Glutamatergic neuron (in vitro differentiated cells): Measurements from ENCODE around the gene SMC1B. TPM values are rescaled to one million over a fixed set of nuclear protein-coding genes. Genes with fewer than 3 reads are reported as not detected.
"Not testable (repeated sequence)": the region's sequence is repeated elsewhere in the genome, so short reads cannot be mapped to it uniquely, and the experiment has no call there.

Source experiments
- DNase-seq: peaks from one replicate; pipeline ENCODE4 v3.0.0; 2022
- H3K27ac Mint-ChIP-seq: one replicate; pipeline ENCODE4 v1.8.0; 2020; ENCODE audit warnings: mild to moderate bottlenecking, mixed read lengths, inconsistent platforms; ENCODE audit not compliant: unreplicated experiment
- H3K27me3 Mint-ChIP-seq: one replicate; pipeline ENCODE4 v1.8.0; 2020; ENCODE audit warnings: mild to moderate bottlenecking, moderate library complexity, mixed read lengths, inconsistent platforms; ENCODE audit not compliant: unreplicated experiment
- H3K36me3 Mint-ChIP-seq: one replicate; pipeline ENCODE4 v1.8.0; 2020; ENCODE audit warnings: mild to moderate bottlenecking, mixed read lengths, inconsistent platforms; ENCODE audit not compliant: unreplicated experiment
- H3K4me1 Mint-ChIP-seq: one replicate; pipeline ENCODE4 v1.8.0; 2020; ENCODE audit warnings: mild to moderate bottlenecking, low read depth, mixed read lengths, inconsistent platforms; ENCODE audit not compliant: unreplicated experiment
- H3K4me3 Mint-ChIP-seq: one replicate; pipeline ENCODE4 v1.8.0; 2020; ENCODE audit warnings: mild to moderate bottlenecking, mixed read lengths, inconsistent platforms; ENCODE audit not compliant: unreplicated experiment
- H3K9me3 Mint-ChIP-seq: one replicate; pipeline ENCODE4 v1.8.0; 2020; ENCODE audit warnings: mild to moderate bottlenecking, moderate library complexity, mixed read lengths, inconsistent platforms; ENCODE audit not compliant: unreplicated experiment
- total RNA-seq: library from RNA; stranded (reverse); fragmentation: NEBNext Ultra II Directional; extraction: Animal tissue kit (Norgen Biotek cat#: 25700); gene quantifications from one replicate; pipeline ENCODE4 v1.2.1, GENCODE V29; 2021; ENCODE audit not compliant: unreplicated experiment
- TF ChIP-seq, protein P1 (sequence below): fragments of 200-600 bp; sonication (generic); IDR thresholded peaks from one replicate; pipeline ENCODE4 v1.5.0; 2021; ENCODE audit not compliant: partially characterized antibody, unreplicated experiment

SMC1B gene
- total RNA-seq, 1 donor from 2014 or later = not detected

DNA sequence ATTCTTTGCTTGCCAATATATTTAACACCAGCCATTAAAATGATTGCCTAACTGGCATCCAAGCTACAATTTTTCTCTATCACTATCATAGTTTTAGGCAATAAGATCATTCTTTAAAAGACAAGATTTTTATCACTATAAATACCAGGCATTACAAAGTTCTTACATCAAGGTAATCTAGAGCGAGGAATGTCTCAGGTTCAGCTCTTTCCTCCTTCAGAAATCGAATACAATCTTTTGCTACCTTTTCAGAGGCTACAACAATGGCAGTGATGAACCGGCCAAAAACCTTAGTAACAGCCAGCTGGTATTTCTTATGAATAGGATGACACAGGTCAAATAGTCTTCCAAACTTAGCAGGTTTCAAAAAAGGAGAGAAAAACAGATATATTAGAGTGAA lies 23.9 kb downstream of the SMC1B start:
- H3K27me3 Mint-ChIP-seq = no peaks in the 10 kb centered on the region
- no peak overlapping the region for H3K27ac Mint-ChIP-seq
- H3K4me3 Mint-ChIP-seq = no peak overlapping the region
- TF ChIP-seq, protein P1, sequence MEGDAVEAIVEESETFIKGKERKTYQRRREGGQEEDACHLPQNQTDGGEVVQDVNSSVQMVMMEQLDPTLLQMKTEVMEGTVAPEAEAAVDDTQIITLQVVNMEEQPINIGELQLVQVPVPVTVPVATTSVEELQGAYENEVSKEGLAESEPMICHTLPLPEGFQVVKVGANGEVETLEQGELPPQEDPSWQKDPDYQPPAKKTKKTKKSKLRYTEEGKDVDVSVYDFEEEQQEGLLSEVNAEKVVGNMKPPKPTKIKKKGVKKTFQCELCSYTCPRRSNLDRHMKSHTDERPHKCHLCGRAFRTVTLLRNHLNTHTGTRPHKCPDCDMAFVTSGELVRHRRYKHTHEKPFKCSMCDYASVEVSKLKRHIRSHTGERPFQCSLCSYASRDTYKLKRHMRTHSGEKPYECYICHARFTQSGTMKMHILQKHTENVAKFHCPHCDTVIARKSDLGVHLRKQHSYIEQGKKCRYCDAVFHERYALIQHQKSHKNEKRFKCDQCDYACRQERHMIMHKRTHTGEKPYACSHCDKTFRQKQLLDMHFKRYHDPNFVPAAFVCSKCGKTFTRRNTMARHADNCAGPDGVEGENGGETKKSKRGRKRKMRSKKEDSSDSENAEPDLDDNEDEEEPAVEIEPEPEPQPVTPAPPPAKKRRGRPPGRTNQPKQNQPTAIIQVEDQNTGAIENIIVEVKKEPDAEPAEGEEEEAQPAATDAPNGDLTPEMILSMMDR = no peak
- no peaks in the 10 kb centered on the region for H3K4me1 Mint-ChIP-seq
- no peak for DNase-seq
- no peaks in the 10 kb centered on the region for H3K36me3 Mint-ChIP-seq
- H3K9me3 Mint-ChIP-seq = peaks cover 2% of the 10 kb centered on the region

DNA sequence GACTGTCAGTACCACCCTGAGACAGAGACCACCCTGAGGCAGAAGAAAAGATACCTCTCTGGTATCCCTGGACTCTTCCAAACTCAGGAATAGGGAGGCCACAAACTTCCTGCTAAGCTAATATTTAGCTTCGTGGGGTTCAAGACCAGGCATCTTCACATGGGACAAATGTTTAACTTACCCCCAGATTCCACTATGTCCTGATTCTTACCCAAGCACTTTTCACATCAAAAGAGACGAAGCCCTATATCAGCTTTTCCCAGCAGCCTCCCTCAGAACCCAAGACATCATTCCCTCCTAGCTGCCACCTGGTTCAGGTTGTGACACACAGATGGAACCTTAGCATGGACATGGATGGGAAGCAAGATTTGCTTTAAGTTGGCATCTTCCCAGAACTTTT lies 32.1 kb downstream of the SMC1B start:
- no peaks in the 10 kb centered on the region for H3K36me3 Mint-ChIP-seq
- H3K9me3 Mint-ChIP-seq = no peaks in the 10 kb centered on the region
- H3K4me3 Mint-ChIP-seq = no peak overlapping the region
- H3K4me1 Mint-ChIP-seq = no peaks in the 10 kb centered on the region
- no peak overlapping the region for H3K27ac Mint-ChIP-seq
- no peaks in the 10 kb centered on the region for H3K27me3 Mint-ChIP-seq
- TF ChIP-seq, protein P1 = no peak
- DNase-seq = no peak

DNA sequence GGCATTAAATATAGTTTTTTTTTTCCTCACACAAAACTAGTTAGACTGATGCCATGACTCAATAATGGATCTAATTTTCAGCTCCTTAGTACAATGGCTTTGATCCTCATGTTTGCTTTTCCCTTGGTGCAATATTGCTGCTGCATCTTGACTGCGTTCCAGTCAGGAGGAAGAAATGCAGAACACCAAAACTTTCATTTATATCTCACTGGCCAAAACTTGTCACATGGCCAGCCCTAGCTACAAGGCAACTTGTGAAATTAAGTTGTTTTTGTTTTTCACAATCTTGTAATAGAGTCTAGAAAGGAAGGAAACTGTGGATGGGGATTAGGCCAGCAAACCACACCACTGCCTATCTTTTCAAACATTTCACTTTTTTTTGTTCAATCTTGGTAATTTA lies 36.7 kb downstream of the SMC1B start:
- TF ChIP-seq, protein P1 = no peak

DNA sequence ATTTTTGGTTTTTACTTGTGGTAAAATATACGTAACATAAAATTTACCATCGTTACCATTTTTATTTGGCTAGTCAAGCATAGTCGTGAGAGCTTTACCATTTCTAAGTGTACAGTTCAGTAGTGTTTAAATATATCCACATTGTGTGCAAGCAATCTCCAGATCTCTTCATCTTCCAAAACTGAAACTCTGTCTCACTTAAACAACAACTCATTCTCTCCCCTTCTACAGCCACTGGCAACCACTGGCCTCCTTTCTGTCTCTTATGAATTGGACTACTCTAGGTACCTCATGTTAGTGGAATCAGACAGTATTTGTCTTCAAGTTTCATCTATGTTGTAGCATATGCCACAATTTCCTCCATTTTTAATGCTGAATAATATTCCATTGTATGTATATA lies 37.4 kb downstream of the SMC1B start:
- peaks cover 2% of the 10 kb centered on the region for H3K9me3 Mint-ChIP-seq
- no peak overlapping the region for H3K27ac Mint-ChIP-seq
- DNase-seq = no peak
- H3K4me1 Mint-ChIP-seq = no peaks in the 10 kb centered on the region
- no peaks in the 10 kb centered on the region for H3K27me3 Mint-ChIP-seq
- no peak overlapping the region for H3K4me3 Mint-ChIP-seq
- TF ChIP-seq, protein P1 = no peak
- H3K36me3 Mint-ChIP-seq = peaks cover 12% of the 10 kb centered on the region

More for the DNA sequence above, 36.7 kb downstream of the SMC1B start:
- peaks cover 12% of the 10 kb centered on the region for H3K36me3 Mint-ChIP-seq
- no peak overlapping the region for H3K4me3 Mint-ChIP-seq
- H3K4me1 Mint-ChIP-seq = no peaks in the 10 kb centered on the region
- no peak overlapping the region for H3K27ac Mint-ChIP-seq
- no peaks in the 10 kb centered on the region for H3K27me3 Mint-ChIP-seq
- peaks cover 2% of the 10 kb centered on the region for H3K9me3 Mint-ChIP-seq
- no peak for DNase-seq

DNA sequence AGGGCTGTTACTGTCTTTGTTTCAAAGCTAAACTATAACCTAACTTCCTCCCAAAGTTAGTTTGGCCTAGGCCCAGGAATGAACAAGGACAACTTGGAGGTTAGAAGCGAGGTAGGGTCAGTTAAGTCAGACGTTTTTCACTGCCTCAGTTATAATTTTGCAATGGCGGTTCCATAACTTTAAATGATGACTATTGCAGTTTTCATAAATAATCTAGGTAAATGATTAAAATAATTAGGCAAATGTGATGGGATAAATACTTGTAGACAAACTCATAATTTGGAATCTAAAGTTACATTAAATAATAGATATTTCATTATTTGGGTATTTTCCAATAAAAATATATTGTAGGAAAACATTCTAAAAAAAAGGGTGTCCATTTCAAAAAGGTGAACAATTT lies 39.8 kb downstream of the SMC1B start:
- not testable (repeated sequence) for H3K4me3 Mint-ChIP-seq, H3K27me3 Mint-ChIP-seq, H3K4me1 Mint-ChIP-seq, DNase-seq, H3K9me3 Mint-ChIP-seq, H3K27ac Mint-ChIP-seq
- H3K36me3 Mint-ChIP-seq = peaks cover 12% of the 10 kb centered on the region

DNA sequence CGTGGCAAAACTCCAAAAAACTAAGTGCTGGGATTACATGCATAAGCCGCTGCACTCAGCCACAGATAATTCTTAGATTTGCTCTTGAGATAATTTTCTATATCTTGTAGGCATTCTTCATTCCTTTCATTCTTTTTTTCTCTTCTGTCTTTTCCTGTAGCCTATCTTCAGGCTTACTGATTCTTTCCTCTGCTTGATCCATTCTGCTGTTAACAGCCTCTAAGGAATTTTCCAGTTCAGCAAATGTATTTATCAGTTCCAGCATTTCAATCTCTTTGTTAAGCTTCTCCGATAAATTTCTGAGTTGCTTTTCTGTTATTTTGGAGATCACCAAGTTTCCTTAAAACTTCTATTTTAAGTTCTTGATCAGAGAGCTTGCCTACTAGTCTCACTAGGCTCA lies 46.7 kb downstream of the SMC1B start:
- TF ChIP-seq, protein P1 = no peak
- H3K27ac Mint-ChIP-seq = no peak overlapping the region
- H3K36me3 Mint-ChIP-seq = peaks cover 8% of the 10 kb centered on the region
- no peak for DNase-seq
- H3K4me1 Mint-ChIP-seq = no peaks in the 10 kb centered on the region
- no peak overlapping the region for H3K4me3 Mint-ChIP-seq
- peaks cover 4% of the 10 kb centered on the region for H3K27me3 Mint-ChIP-seq
- H3K9me3 Mint-ChIP-seq = peaks cover 7% of the 10 kb centered on the region
